Left colon (tissue), 2 donors: ENCODE measurements around the gene ZCCHC2. TPM values are rescaled to one million over a fixed set of nuclear protein-coding genes. Genes with fewer than 3 reads are reported as not detected.

ENCODE experiments used
- ATAC-seq: fragments of 200-7000 bp; cut with Tn5 transposase; one replicate; pipeline ENCODE4 v1.9.1; 2020; ENCODE audit warnings: mild to moderate bottlenecking, moderate library complexity
- DNase-seq, 2 donors: peaks; one replicate each; pipeline ENCODE4 v3.0.0-alpha.2; 2020
- intact Hi-C, 2 donors: fragments of 100-400 bp; cut with DNase I in 1 of 2; cut with micrococcal nuclease in 1 of 2; formaldehyde crosslinking; loops; one replicate each; pipeline versions ENCODE4 v1.11.2 to v1.14.0; 2022; cut with DNase I, micrococcal nuclease
- total RNA-seq, 2 donors: library from RNA; stranded (reverse); fragmentation: NEBNext Ultra II Directional; extraction: Animal tissue kit (Norgen Biotek cat#: 25700); gene quantifications; one replicate each; pipeline ENCODE4 v1.2.1, GENCODE V29; 2021
- donor health status: DM: no; HTN: no; CAD: no.
- donor health status: DM: yes; HTN: yes; CAD: no.

Gene ZCCHC2
- total RNA-seq, 2 donors from 2014 or later, result 20.2 to 23.5 TPM

DNA sequence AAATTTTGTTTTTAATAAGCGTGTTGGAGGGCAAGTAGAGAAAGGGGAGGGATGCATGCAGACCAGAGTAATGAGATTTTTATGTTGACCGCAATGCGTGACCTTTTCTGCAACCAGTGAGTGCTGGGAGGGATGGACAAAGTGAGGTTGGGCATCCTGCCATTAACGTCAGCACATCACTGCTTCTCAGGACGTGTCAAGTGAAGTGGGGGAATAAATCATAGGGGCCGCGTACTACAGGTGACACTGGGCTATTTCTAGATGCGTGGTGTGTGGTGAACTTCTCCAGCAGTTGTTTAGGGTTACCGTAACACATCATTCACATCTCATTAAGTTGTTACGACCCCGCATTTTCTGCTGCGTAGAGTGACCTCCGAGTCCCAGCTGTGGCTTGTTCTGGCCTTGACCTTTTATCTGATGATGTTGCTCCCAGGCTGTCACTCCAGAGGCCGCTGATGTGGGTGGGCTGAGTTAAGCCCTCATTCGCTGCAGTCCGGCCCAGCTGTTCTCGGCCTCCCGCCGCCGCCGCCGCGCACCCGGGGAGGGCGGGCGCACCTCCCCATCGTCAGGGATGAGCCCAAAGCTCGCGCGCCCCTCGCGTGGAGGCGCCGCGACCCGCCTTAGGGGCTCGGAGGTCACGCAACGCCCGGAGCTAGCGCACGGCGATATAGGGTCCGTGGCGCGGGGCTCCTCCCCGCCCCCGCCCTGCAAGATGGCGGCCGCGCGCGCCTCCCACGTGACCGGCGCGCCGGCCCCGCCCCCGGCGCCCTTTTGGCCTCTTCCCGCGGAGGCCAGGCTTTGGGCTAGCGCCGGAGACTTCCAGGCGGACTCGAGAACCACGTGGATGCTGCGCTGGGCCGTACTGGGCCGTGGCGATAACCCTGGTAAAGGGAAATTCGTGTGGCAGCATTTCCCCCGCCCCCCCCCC is 3.5 kb downstream of the ZCCHC2 start:
- intact Hi-C loops, result no loop called here
- ATAC-seq, result peak; percentile 49

GRCh38 chr18:62529597-62529996 is 6.8 kb downstream of the ZCCHC2 start:
- ATAC-seq, result no peak
- DNase-seq, result no peak
- intact Hi-C loops, result no loop called here

More for the DNA sequence above, 3.5 kb downstream of the ZCCHC2 start:
- DNase-seq, result peak; percentile 85 to 86

DNA sequence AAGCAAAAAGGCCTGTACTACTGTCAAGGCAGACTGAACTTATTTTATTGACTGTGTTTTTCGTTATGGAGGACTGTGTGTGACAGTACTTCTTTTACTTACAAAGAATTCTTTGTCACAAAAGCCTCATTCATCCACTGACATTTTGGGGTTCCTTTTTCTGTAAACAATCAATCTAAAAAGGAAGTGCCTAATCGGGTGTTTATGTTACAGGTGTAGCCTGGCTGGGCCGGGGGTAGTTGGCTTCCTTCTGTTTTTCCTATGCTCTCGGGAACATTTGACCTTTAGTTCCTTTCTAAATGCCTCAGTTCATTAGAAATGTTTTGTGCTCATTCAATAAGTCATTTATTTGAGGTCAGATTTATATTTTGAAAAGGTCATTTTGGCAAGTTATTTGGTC is 8.3 kb downstream of the ZCCHC2 start:
- DNase-seq, result no peak
- intact Hi-C loops, result no loop called here
- no peak for ATAC-seq

GRCh38 chr18:62531931-62532330 is 9.1 kb downstream of the ZCCHC2 start:
- DNase-seq (no peak), ATAC-seq (no peak)
- intact Hi-C loops, result no loop called here

DNA sequence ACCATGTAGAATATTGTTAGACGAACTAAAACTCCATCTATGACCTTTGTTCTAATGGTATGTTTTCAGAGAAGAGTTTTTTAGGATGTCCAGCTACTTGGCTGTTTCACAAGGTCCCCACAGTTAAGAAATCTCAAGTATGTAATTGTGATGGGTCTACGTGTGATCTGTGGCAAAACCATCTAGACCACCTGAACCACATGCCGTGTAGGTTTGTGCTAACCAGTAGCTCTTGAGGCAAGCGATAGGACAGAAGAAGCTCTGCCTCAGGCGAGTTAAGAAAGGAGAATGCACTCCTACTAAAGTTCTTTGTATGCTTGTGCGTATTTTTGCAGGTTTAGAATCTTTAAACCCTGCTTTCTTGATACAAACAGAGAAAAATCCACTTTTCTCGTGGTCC is 13.2 kb downstream of the ZCCHC2 start:
- no peak for ATAC-seq
- intact Hi-C loops, result no loop called here

GRCh38 chr18:62537042-62537894 is 14.4 kb downstream of the ZCCHC2 start:
- ATAC-seq (peak; percentile 44), DNase-seq (no peak)
- intact Hi-C loops, result no loop called here

More for the DNA sequence above, 13.2 kb downstream of the ZCCHC2 start:
- DNase-seq, result no peak

DNA sequence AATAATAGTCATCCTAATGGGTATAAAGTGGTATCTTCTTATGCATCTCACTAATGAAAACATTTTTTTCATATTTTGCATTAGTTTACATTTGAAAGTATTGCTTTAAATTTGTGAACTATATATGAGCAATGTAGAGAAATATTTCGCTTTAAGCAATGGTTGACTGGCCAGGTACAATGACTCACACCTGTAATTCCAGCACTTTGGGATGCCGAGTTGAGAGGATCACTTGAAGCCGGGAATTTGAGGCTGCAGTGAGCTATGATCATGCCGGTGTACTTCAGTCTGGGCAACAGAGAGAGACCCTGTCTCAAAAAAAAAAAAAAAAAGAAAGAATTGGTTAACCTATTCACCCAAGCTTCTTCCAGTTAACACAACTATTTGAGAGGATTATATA is 15.1 kb downstream of the ZCCHC2 start:
- intact Hi-C loops, result no loop called here
- DNase-seq (no peak), ATAC-seq (no peak)

GRCh38 chr18:62538881-62539280 is 16.1 kb downstream of the ZCCHC2 start:
- ATAC-seq (no peak), DNase-seq (no peak)
- intact Hi-C loops, result no loop called here

DNA sequence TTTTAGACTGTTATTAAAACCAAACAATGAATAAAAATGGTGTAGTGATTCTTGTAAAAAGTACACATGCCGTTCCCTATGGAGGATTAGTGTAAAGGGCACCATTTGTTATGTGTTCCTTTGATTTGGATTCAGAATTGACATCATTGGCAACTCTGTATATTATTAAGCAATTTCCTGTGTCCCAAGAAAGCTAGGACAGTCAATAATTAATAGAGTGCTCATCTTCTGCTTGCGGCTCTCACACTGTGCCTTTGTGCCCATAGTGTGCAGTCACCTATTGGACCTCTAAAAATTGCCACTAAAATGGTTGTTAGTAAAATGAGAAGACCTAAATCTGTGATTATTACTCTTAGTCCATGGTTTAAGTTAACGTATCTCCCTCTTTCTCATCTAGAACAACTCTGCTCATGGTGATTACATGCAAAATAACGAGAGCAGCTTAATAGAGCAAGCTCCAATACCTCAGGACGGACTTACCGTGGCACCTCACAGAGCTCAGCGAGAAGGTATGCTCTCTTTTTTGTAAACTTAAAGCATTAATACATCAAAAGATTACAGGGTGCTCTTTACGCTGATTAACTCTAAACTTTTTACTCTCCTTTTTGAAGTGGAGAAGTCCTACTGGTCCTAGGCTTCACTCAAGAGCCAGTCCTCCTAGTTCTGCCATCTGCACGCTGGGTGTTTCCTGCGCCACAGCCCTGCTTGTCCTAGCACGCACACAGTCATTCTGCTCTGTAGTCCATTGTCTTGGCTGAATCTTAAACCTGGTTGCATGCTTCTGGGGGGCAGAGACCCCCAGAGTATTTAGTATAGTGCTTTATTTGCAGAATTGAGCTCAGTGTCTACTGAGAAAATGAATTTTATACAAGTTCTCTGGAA is 16.7 kb downstream of the ZCCHC2 start:
- intact Hi-C loops, result no loop called here
- ATAC-seq, result no peak
- DNase-seq, result no peak

DNA sequence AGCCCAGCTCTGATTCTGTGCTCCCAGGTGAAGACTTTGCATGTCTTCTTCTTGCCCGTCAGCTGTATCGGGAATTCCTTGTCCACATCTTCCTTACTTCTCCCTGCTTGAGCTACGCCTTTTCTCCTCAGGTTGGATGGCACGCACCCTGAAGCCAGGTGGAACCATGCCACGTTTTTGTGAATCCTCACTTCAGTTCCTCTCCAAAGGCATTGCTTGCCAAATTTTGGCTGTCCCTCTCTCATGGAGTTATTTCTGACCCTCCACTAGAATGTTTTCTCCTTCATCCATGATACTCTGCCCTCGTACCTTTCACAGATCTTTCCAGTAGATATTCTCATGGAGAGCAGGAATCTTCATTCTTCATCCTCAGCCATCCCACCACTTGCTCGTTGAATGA is 20.2 kb downstream of the ZCCHC2 start:
- intact Hi-C loops, result no loop called here
- no peak for DNase-seq
- no peak for ATAC-seq

GRCh38 chr18:62545098-62545497 is 22.3 kb downstream of the ZCCHC2 start:
- intact Hi-C loops, result no loop called here
- no peak for ATAC-seq
- no peak for DNase-seq

DNA sequence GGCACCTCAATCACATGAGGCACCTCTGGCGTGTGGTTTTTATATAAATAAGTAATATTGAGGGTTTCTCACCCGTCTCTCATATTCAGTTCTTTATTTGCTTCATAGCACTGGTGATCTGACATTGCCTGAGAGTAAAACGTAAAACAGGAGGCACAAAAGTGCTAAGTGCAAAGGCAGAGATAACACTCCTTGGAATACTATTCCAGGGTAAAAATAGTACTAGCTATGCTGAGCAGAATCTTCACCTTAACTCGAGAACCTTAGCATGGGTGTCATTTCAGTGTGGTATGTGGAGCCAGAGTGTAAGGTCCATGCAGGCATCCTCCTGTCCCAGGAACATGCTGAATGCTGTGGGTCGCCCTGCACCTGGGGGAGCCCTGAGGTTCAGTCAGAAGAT is 26.9 kb downstream of the ZCCHC2 start:
- intact Hi-C loops, result no loop called here
- ATAC-seq (no peak), DNase-seq (no peak)

DNA sequence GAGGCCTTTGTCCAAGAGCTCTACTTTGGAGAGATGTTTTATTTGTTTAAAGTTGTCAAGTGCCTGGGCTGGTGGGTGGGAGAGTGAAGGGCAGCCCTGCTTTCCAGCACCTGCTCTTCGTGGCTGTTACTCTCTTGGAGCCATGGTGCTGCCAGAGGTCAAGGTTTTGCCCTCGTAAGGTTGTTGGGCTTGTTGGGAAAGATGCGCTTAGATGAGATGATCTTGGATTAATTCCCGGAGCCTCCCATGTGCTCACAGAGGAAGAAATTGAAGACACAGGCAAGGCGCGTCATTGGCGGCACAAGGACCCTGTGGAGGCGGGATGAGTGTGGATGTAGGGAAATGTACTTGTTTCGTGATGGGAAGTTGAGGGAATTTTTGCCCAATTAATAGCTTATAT is 27.9 kb downstream of the ZCCHC2 start:
- ATAC-seq (no peak), DNase-seq (no peak)
- intact Hi-C loops, result no loop called here

- no peak for ATAC-seq
- no peak for DNase-seq
- intact Hi-C loops, result no loop called here
Measured at GRCh38 chr18:62551972-62552513, 29.2 kb downstream of the ZCCHC2 start.

- ATAC-seq, result peak; percentile 28
- no peak for DNase-seq
- intact Hi-C loops, result no loop called here
Measured at GRCh38 chr18:62554061-62554815, 31.4 kb downstream of the ZCCHC2 start.

DNA sequence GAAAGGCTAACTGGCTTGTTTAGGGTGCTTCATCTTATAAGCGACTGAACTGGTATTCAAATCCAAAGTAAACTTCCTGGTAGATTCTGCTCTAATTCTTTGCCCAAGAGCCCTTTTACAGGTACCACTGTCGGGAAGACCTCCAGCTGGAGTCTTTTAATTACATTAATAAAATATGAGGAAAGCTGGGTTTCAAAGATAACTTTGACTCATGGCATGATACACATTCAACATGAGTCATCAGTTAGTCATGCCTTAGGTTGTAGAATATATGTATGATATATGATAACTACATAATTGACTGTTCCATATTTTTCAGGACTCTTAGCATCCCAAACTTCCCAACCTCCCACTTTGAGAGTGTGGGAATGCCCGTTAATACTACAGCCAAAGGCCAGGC is 32.3 kb downstream of the ZCCHC2 start:
- intact Hi-C loops, result no loop called here
- no peak for DNase-seq
- peak; percentile 38 for ATAC-seq

GRCh38 chr18:62556397-62556796 is 33.6 kb downstream of the ZCCHC2 start:
- no peak for ATAC-seq
- intact Hi-C loops, result no loop called here
- DNase-seq, result no peak

DNA sequence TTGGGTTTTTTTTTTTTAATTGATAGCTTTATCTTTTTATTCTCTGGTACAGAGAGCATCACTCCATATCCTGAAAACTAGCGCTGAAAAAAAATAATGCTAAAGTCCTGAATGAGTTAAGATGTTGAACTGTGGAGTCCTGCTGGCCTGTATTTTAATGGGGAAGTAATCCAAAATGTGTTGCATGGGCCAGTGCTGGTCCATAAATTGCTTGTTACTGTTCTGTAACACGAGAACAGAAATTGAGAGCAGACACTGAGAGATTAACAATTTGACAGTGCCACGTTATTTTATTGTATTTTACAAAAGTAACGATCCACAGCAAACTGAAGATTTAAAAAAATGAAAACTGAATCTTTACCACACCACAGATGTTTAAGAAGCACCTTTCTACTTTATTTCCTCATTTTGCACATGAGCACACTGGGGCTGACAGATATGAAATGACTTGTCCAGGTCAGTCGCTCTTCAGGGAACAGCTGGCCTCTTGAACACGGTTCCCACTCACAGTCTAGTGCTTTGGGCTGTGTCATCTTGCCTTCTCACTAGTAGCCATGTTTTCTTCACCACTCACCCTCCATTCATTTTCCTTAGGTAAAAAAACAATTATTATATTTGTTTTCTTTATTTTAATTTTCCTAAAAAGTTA is 35.3 kb downstream of the ZCCHC2 start:
- ATAC-seq, result no peak
- no peak for DNase-seq
- intact Hi-C loops, result no loop called here
